ENCODE data around the gene GAS7.

DNA sequence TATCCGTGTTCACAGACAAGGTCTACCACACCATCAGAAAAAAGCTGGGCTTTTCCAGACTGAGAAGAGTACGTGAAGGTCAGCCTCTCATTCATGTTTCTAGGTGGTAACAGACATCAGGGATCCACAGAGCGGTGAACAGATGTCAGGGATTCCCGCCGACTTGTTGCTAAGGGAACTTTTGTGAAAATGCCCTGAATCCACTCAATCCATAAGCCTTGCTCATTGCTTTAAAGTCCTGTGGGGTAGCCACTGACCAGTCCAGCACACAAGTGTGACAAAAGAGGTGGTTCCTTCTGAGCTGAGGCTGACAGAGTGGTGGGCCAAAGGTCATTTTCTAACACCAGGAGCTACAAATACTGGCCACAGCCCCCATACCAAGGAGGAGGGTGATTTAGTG, 5.9 kb downstream of the GAS7 start:
- TF ChIP-seq GABPA (IDR thresholded peaks at IDR 0.05; ENCODE audit: low read depth), result no peak
- no peak for TF ChIP-seq HCFC1 (IDR thresholded peaks at IDR 0.05; ENCODE audit: low read length)
- TF ChIP-seq, protein P1, sequence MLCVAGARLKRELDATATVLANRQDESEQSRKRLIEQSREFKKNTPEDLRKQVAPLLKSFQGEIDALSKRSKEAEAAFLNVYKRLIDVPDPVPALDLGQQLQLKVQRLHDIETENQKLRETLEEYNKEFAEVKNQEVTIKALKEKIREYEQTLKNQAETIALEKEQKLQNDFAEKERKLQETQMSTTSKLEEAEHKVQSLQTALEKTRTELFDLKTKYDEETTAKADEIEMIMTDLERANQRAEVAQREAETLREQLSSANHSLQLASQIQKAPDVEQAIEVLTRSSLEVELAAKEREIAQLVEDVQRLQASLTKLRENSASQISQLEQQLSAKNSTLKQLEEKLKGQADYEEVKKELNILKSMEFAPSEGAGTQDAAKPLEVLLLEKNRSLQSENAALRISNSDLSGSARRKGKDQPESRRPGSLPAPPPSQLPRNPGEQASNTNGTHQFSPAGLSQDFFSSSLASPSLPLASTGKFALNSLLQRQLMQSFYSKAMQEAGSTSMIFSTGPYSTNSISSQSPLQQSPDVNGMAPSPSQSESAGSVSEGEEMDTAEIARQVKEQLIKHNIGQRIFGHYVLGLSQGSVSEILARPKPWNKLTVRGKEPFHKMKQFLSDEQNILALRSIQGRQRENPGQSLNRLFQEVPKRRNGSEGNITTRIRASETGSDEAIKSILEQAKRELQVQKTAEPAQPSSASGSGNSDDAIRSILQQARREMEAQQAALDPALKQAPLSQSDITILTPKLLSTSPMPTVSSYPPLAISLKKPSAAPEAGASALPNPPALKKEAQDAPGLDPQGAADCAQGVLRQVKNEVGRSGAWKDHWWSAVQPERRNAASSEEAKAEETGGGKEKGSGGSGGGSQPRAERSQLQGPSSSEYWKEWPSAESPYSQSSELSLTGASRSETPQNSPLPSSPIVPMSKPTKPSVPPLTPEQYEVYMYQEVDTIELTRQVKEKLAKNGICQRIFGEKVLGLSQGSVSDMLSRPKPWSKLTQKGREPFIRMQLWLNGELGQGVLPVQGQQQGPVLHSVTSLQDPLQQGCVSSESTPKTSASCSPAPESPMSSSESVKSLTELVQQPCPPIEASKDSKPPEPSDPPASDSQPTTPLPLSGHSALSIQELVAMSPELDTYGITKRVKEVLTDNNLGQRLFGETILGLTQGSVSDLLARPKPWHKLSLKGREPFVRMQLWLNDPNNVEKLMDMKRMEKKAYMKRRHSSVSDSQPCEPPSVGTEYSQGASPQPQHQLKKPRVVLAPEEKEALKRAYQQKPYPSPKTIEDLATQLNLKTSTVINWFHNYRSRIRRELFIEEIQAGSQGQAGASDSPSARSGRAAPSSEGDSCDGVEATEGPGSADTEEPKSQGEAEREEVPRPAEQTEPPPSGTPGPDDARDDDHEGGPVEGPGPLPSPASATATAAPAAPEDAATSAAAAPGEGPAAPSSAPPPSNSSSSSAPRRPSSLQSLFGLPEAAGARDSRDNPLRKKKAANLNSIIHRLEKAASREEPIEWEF (IDR thresholded peaks at IDR 0.05; ENCODE audit: insufficient replicate concordance, low read depth, low read length), result no peak
- TF ChIP-seq, protein P2, sequence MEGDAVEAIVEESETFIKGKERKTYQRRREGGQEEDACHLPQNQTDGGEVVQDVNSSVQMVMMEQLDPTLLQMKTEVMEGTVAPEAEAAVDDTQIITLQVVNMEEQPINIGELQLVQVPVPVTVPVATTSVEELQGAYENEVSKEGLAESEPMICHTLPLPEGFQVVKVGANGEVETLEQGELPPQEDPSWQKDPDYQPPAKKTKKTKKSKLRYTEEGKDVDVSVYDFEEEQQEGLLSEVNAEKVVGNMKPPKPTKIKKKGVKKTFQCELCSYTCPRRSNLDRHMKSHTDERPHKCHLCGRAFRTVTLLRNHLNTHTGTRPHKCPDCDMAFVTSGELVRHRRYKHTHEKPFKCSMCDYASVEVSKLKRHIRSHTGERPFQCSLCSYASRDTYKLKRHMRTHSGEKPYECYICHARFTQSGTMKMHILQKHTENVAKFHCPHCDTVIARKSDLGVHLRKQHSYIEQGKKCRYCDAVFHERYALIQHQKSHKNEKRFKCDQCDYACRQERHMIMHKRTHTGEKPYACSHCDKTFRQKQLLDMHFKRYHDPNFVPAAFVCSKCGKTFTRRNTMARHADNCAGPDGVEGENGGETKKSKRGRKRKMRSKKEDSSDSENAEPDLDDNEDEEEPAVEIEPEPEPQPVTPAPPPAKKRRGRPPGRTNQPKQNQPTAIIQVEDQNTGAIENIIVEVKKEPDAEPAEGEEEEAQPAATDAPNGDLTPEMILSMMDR (IDR thresholded peaks at IDR 0.05 in 2 of 3, conservative IDR thresholded peaks at IDR 0.05 in 1 of 3; ENCODE audit: control insufficient read depth in 2 of 3, extremely low read depth in 1 of 3, insufficient read depth in 1 of 3, low read depth in 3 of 3, low read length in 3 of 3), result no peak
- no peak for TF ChIP-seq EGR1 (IDR thresholded peaks at IDR 0.05; ENCODE audit: borderline replicate concordance in 1 of 2, low read depth in 2 of 2, low read length in 2 of 2)
- TF ChIP-seq BRCA1 (IDR thresholded peaks at IDR 0.05; ENCODE audit: low read depth, low read length), result no peak
- TF ChIP-seq YY1 (IDR thresholded peaks at IDR 0.05; ENCODE audit: low read depth, low read length), result no peak
